GM23248 (cell line): ENCODE results near the gene AAK1. TPM values are rescaled to one million over a fixed set of nuclear protein-coding genes. Genes with fewer than 3 reads are reported as not detected.

ENCODE experiments used
- DNase-seq: peaks from one replicate; pipeline ENCODE4 v3.0.0-alpha.2; 2015
- H2AFZ ChIP-seq: fragments of 200-600 bp; sonication (generic); 2 replicates; pipeline ENCODE4 v1.6.1; 2016; ENCODE audit warnings: antibody characterized with exemption
- H3F3A ChIP-seq: fragments of 200-600 bp; sonication (generic); 2 replicates; pipeline ENCODE4 v1.6.1; 2016; ENCODE audit warnings: mild to moderate bottlenecking, antibody characterized with exemption, mixed run types; ENCODE audit not compliant: insufficient read depth
- H3K27ac ChIP-seq: fragments of 200-600 bp; sonication (generic); 2 replicates; pipeline ENCODE4 v1.5.1; 2016; ENCODE audit warnings: mild to moderate bottlenecking
- H3K27me3 ChIP-seq: fragments of 200-600 bp; sonication (generic); replicated peaks from 2 replicates; pipeline ENCODE4 v1.6.1; 2016; ENCODE audit warnings: mild to moderate bottlenecking; ENCODE audit not compliant: insufficient read depth
- H3K36me3 ChIP-seq: fragments of 200-600 bp; sonication (generic); 2 replicates; pipeline ENCODE4 v1.6.1; 2016; ENCODE audit warnings: low read depth, mild to moderate bottlenecking
- H3K4me1 ChIP-seq: fragments of 200-600 bp; sonication (generic); 2 replicates; pipeline ENCODE4 v1.6.1; 2016; ENCODE audit warnings: mild to moderate bottlenecking; ENCODE audit not compliant: insufficient read depth
- H3K4me2 ChIP-seq: fragments of 200-600 bp; sonication (generic); one replicate; pipeline ENCODE4 v1.6.1; 2016; ENCODE audit warnings: mild to moderate bottlenecking; ENCODE audit not compliant: unreplicated experiment
- H3K4me3 ChIP-seq: fragments of 200-600 bp; sonication (generic); 2 replicates; pipeline ENCODE4 v1.5.1; 2016; ENCODE audit warnings: mild to moderate bottlenecking
- H3K79me2 ChIP-seq: fragments of 200-600 bp; sonication (generic); 2 replicates; pipeline ENCODE4 v1.6.1; 2016; ENCODE audit warnings: mild to moderate bottlenecking; ENCODE audit not compliant: insufficient read depth
- H3K9ac ChIP-seq: fragments of 200-600 bp; sonication (generic); 2 replicates; pipeline ENCODE4 v1.6.1; 2016; ENCODE audit warnings: mild to moderate bottlenecking
- H3K9me2 ChIP-seq: fragments of 200-600 bp; sonication (generic); 2 replicates; pipeline ENCODE4 v1.6.1; 2016; ENCODE audit warnings: mixed run types, mild to moderate bottlenecking, moderate library complexity; ENCODE audit not compliant: insufficient read depth
- H3K9me3 ChIP-seq: fragments of 200-600 bp; sonication (generic); one replicate; pipeline ENCODE4 v1.6.1; 2017; ENCODE audit warnings: low read depth
- H4K20me1 ChIP-seq: fragments of 200-600 bp; sonication (generic); 2 replicates; pipeline ENCODE4 v1.6.0; 2016; ENCODE audit not compliant: insufficient read depth
- EZH2 ChIP-seq: fragments of 200-600 bp; sonication (generic); IDR thresholded peaks from 2 replicates; pipeline ENCODE4 v1.6.1; 2018; ENCODE audit warnings: antibody characterized with exemption, mild to moderate bottlenecking; ENCODE audit not compliant: insufficient read depth, poor library complexity, severe bottlenecking
- EZH2phosphoT487 ChIP-seq: fragments of 200-600 bp; sonication (generic); IDR thresholded peaks from 2 replicates; pipeline ENCODE4 v1.6.1; 2018; ENCODE audit warnings: antibody characterized with exemption, moderate library complexity, mild to moderate bottlenecking, low read depth; ENCODE audit not compliant: insufficient read depth
- WGBS, 2 experiments: methylation state at CpG; one replicate each; pipeline ENCODE4 v1.1.6; 2015 to 2017; ENCODE audit warnings: low lambda C conversion rate in 2 of 2, low coverage in 1 of 2; ENCODE audit errors: missing lambda C conversion rate in 2 of 2; 5-methylcytosine and 5-hydroxymethylcytosine counted together
- in situ Hi-C: fragments of 300-500 bp; cut with MboI; formaldehyde crosslinking; loops from 2 replicates; pipeline ENCODE4 v1.15.0; 2020
- polyA plus RNA-seq: library from polyadenylated mRNA; unstranded; fragments of >200 nt; fragmentation: Nextera tagmentation; extraction: Ambion mirVana; gene quantifications from 2 replicates; pipeline ENCODE4 v1.2.1, GENCODE V29; 2016
- total RNA-seq: library from RNA; depleted of rRNA; stranded (reverse); fragments of >200 nt; shearing (Covaris generic); gene quantifications from 2 replicates; pipeline ENCODE4 v1.2.3, GENCODE V29; 2014

AAK1 gene
- total and polyA plus RNA-seq, 2 experiments from 2014 or later: 41.2 to 50.7 TPM

- DNase-seq: no peak
- H3K4me1 ChIP-seq: peaks cover 5% of the 10 kb centered on the region; the same call in 1 of the 2 replicates
- peaks cover 21% of the 10 kb centered on the region for H3K36me3 ChIP-seq
- H3K4me2 ChIP-seq: no peak overlapping the region
- peaks cover 63% of the 10 kb centered on the region for H3K79me2 ChIP-seq
- H3K27ac ChIP-seq: no peak overlapping the region
- no peaks in the 10 kb centered on the region for H3K9me2 ChIP-seq
- no peaks in the 10 kb centered on the region for H3K27me3 ChIP-seq
- no peaks in the 10 kb centered on the region for H3K9me3 ChIP-seq
- in situ Hi-C loops: no loop called here
- H3K4me3 ChIP-seq: no peak overlapping the region
- H4K20me1 ChIP-seq: no peaks in the 10 kb centered on the region
- WGBS, 2 experiments: 85% methylated on average over 5 of the region's 5 CpGs
- no peak overlapping the region for H3K9ac ChIP-seq
- TF ChIP-seq EZH2: no peak
- TF ChIP-seq EZH2phosphoT487: no peak
- no peaks in the 10 kb centered on the region for H3F3A ChIP-seq
- H2AFZ ChIP-seq: no peak overlapping the region
Observed at GRCh38 chr2:69535817-69536241, 107.7 kb downstream of the AAK1 start.

GRCh38 chr2:69531186-69531585 lies 112.4 kb downstream of the AAK1 start:
- WGBS, 2 experiments: 69 to 70% methylated on average over 7 of the region's 7 CpGs
- no peak for DNase-seq

GRCh38 chr2:69529480-69529879 lies 114.1 kb downstream of the AAK1 start:
- H3K4me3 ChIP-seq: no peak overlapping the region
- peaks cover 19% of the 10 kb centered on the region for H3K79me2 ChIP-seq
- no peak overlapping the region for H3K9ac ChIP-seq
- no peaks in the 10 kb centered on the region for H4K20me1 ChIP-seq
- H3K36me3 ChIP-seq: peaks cover 62% of the 10 kb centered on the region
- H3K27ac ChIP-seq: no peak overlapping the region
- in situ Hi-C loops: no loop called here
- no peak overlapping the region for H3K4me2 ChIP-seq
- WGBS, 2 experiments: 93 to 96% methylated on average over 2 of the region's 2 CpGs
- H3K9me3 ChIP-seq: no peaks in the 10 kb centered on the region
- DNase-seq: no peak
- H3K9me2 ChIP-seq: no peaks in the 10 kb centered on the region
- TF ChIP-seq EZH2phosphoT487 (no peak), EZH2 (no peak)
- no peaks in the 10 kb centered on the region for H3K27me3 ChIP-seq
- H3K4me1 ChIP-seq: no peaks in the 10 kb centered on the region
- H2AFZ ChIP-seq: no peak overlapping the region
- no peaks in the 10 kb centered on the region for H3F3A ChIP-seq

More at GRCh38 chr2:69531186-69531585, 112.4 kb downstream of the AAK1 start:
- no peaks in the 10 kb centered on the region for H4K20me1 ChIP-seq
- H3F3A ChIP-seq: no peaks in the 10 kb centered on the region
- TF ChIP-seq EZH2 (no peak), EZH2phosphoT487 (no peak)
- no peaks in the 10 kb centered on the region for H3K27me3 ChIP-seq
- no peak overlapping the region for H3K27ac ChIP-seq
- no peak overlapping the region for H3K4me3 ChIP-seq
- in situ Hi-C loops: no loop called here
- no peaks in the 10 kb centered on the region for H3K4me1 ChIP-seq
- H3K9me2 ChIP-seq: no peaks in the 10 kb centered on the region
- no peaks in the 10 kb centered on the region for H3K9me3 ChIP-seq
- peaks cover 50% of the 10 kb centered on the region for H3K36me3 ChIP-seq
- H3K4me2 ChIP-seq: no peak overlapping the region
- no peak overlapping the region for H2AFZ ChIP-seq
- no peak overlapping the region for H3K9ac ChIP-seq
- peaks cover 37% of the 10 kb centered on the region for H3K79me2 ChIP-seq

DNA sequence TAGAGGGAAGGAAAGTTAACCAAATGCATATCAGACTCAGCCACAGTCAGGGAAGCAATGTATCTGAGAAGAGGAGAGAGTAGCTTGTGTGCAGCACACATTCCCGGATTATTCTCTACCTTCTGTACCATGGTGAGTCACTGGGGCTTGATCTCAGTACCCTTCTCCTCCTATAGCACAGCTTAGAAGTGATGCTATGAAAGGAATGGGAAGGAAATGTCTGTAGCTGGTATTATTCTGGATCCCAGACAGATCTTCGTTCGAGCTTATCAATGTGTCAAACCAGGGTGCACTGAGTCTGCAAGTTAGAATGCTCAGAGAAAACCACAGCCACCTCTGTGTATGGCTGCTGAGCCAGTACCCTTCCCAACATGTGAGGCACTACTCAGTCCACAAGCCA lies 118.3 kb downstream of the AAK1 start:
- DNase-seq: no peak
- Histone ChIP-seq H3K4me2 (no peak overlapping the region), H3F3A (no peaks in the 10 kb centered on the region), H3K27me3 (no peaks in the 10 kb centered on the region), H3K4me1 (no peaks in the 10 kb centered on the region), H3K9ac (no peak overlapping the region), H2AFZ (no peak overlapping the region), H3K27ac (no peak overlapping the region), H3K36me3 (peaks cover 59% of the 10 kb centered on the region), H3K9me3 (no peaks in the 10 kb centered on the region), H4K20me1 (no peaks in the 10 kb centered on the region), H3K4me3 (no peak overlapping the region), H3K79me2 (no peaks in the 10 kb centered on the region), H3K9me2 (no peaks in the 10 kb centered on the region)
- no peak for TF ChIP-seq EZH2phosphoT487
- no peak for TF ChIP-seq EZH2
- WGBS, 2 experiments: 94 to 100% methylated on average over 3 of the region's 3 CpGs
- in situ Hi-C loops: no loop called here

GRCh38 chr2:69524799-69525198 lies 118.7 kb downstream of the AAK1 start:
- DNase-seq: no peak
- peaks cover 57% of the 10 kb centered on the region for H3K36me3 ChIP-seq
- no peak overlapping the region for H3K27ac ChIP-seq

More at GRCh38 chr2:69524799-69525198, 118.7 kb downstream of the AAK1 start:
- H2AFZ ChIP-seq: no peak overlapping the region
- no peaks in the 10 kb centered on the region for H3K9me2 ChIP-seq
- in situ Hi-C loops: no loop called here
- H3K4me2 ChIP-seq: no peak overlapping the region
- H4K20me1 ChIP-seq: no peaks in the 10 kb centered on the region
- no peak overlapping the region for H3K4me3 ChIP-seq
- no peaks in the 10 kb centered on the region for H3F3A ChIP-seq
- 96 to 100% methylated on average over 1 of the region's 1 CpG for WGBS, 2 experiments
- H3K9me3 ChIP-seq: no peaks in the 10 kb centered on the region
- no peaks in the 10 kb centered on the region for H3K4me1 ChIP-seq
- H3K27me3 ChIP-seq: no peaks in the 10 kb centered on the region
- H3K9ac ChIP-seq: no peak overlapping the region
- TF ChIP-seq EZH2: no peak
- TF ChIP-seq EZH2phosphoT487: no peak
- H3K79me2 ChIP-seq: no peaks in the 10 kb centered on the region
